ENCODE results near the gene LRRC40.

Gene LRRC40

GRCh38 chr1:70156529-70157120 lies 48.8 kb downstream of the LRRC40 start:
- FAIRE-seq (no peak), DNase-seq (ENCODE audit: insufficient read length) (no peak)
- TF ChIP-seq TAF1 (IDR thresholded peaks at IDR 0.05; ENCODE audit: borderline replicate concordance, low read depth, low read length) (no peak), POLR2AphosphoS5 (IDR thresholded peaks at IDR 0.05; ENCODE audit: low read depth, low read length) (no peak), POLR2A (IDR thresholded peaks at IDR 0.05; ENCODE audit: low read depth, low read length) (no peak)

DNA sequence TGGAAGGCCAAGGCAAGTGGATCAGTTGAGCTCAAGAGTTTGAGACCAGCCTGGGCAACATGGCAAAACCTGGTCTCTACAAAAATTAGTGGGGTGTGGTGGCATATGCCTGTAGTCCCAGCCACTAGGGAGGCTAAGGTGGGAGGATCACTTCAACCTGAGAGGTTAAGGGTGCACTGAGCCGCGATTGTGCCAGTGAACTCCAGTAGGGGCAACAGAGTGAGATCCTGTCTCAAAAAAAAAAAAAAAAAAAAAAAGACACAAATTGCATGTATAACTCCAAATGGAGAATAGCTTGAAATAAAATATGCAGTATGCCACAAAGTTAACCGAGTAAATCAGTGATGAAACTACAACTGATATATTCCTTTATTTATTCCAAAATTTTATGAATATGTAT lies 51.6 kb downstream of the LRRC40 start:
- DNase-seq (ENCODE audit: insufficient read length), result no peak
- TF ChIP-seq POLR2A (IDR thresholded peaks at IDR 0.05; ENCODE audit: low read depth, low read length) (no peak), TAF1 (IDR thresholded peaks at IDR 0.05; ENCODE audit: borderline replicate concordance, low read depth, low read length) (no peak), POLR2AphosphoS5 (IDR thresholded peaks at IDR 0.05; ENCODE audit: low read depth, low read length) (no peak)
- FAIRE-seq, result no peak

- TF ChIP-seq POLR2AphosphoS5 (IDR thresholded peaks at IDR 0.05; ENCODE audit: low read depth, low read length) (no peak), POLR2A (IDR thresholded peaks at IDR 0.05; ENCODE audit: low read depth, low read length) (no peak), TAF1 (IDR thresholded peaks at IDR 0.05; ENCODE audit: borderline replicate concordance, low read depth, low read length) (no peak)
- DNase-seq (ENCODE audit: insufficient read length) (no peak), FAIRE-seq (no peak)
Measured at GRCh38 chr1:70150444-70150843, 54.9 kb downstream of the LRRC40 start.

- DNase-seq (ENCODE audit: insufficient read length) (no peak), FAIRE-seq (no peak)
- TF ChIP-seq POLR2AphosphoS5 (IDR thresholded peaks at IDR 0.05; ENCODE audit: low read depth, low read length) (no peak), TAF1 (IDR thresholded peaks at IDR 0.05; ENCODE audit: borderline replicate concordance, low read depth, low read length) (no peak), POLR2A (IDR thresholded peaks at IDR 0.05; ENCODE audit: low read depth, low read length) (no peak)
Measured at GRCh38 chr1:70146488-70146887, 58.9 kb downstream of the LRRC40 start.

DNA sequence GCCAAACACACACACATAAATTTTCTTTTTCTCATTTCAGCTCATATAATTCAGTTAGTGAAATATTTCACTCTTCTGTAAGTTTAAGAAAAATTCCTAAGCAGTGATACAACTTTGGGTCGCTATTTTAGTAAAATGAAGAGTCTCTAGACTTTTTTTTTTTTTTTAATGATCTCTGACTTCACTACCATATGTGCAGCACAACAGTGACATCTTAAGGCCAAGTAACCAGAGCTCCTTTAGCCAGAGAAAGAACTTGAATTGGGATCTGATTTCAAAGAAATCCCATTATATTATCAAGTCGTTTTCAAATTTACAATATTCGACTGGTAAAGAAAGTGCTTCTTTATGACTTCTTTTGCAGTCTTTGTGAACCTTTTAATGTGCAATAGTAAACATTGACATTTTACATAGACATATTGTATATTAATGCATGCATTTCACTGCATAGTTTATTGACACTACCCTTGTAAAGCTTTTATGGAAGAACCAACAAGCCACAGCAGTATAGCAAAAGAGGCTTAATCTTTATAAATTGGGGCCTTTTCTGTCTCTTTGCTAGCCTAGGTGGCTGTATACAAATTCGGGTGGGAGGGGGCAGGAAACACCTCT lies 62.2 kb downstream of the LRRC40 start:
- TF ChIP-seq POLR2AphosphoS5 (IDR thresholded peaks at IDR 0.05; ENCODE audit: low read depth, low read length) (no peak), POLR2A (IDR thresholded peaks at IDR 0.05; ENCODE audit: low read depth, low read length) (no peak), TAF1 (IDR thresholded peaks at IDR 0.05; ENCODE audit: borderline replicate concordance, low read depth, low read length) (no peak)
- FAIRE-seq (no peak), DNase-seq (ENCODE audit: insufficient read length) (no peak)

DNA sequence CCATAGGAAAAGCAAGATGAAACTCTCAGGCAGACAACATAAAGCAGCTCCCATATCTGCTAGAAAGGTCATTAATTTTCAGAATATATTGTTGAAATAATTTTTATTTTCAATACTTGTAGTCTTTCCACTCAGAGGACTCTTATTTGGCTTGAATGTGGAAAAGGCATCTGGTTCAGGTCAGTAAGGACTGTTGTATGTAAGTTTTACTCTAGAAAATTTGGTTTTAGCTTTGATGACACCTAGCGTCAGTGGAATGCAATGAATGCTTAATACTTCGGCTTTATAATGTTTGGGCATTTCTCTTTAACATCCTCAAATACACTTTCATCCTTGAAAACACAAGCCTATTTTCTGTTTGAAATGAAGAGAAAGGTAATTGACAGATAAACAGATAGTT lies 63.3 kb downstream of the LRRC40 start:
- TF ChIP-seq POLR2A (IDR thresholded peaks at IDR 0.05; ENCODE audit: low read depth, low read length), result no peak
- TF ChIP-seq POLR2AphosphoS5 (IDR thresholded peaks at IDR 0.05; ENCODE audit: low read depth, low read length), result no peak
- no peak for TF ChIP-seq TAF1 (IDR thresholded peaks at IDR 0.05; ENCODE audit: borderline replicate concordance, low read depth, low read length)
- DNase-seq (ENCODE audit: insufficient read length) (no peak), FAIRE-seq (no peak)

GRCh38 chr1:70140894-70141293 lies 64.5 kb downstream of the LRRC40 start:
- FAIRE-seq (no peak), DNase-seq (ENCODE audit: insufficient read length) (no peak)
- TF ChIP-seq POLR2AphosphoS5 (IDR thresholded peaks at IDR 0.05; ENCODE audit: low read depth, low read length) (no peak), POLR2A (IDR thresholded peaks at IDR 0.05; ENCODE audit: low read depth, low read length) (no peak), TAF1 (IDR thresholded peaks at IDR 0.05; ENCODE audit: borderline replicate concordance, low read depth, low read length) (no peak)

DNA sequence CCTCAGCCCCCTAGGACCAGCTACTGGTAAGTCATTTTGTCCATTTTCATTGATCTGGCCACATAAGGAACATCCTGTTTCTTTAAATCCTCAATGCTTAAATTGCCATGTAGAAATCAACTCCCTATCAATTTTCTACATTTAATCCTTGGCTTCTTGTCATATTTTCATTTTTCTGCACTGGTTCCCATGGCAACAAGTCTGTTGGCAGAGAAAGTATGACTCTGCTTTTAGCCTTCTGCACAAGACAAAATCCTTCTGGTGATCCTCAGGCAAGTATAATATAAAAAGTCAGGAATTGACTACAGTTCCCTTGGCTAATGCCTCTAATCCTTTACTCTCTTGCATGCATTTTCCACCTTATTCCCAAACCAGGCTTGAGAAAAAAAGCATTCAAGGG lies 65.0 kb downstream of the LRRC40 start:
- TF ChIP-seq TAF1 (IDR thresholded peaks at IDR 0.05; ENCODE audit: borderline replicate concordance, low read depth, low read length) (no peak), POLR2AphosphoS5 (IDR thresholded peaks at IDR 0.05; ENCODE audit: low read depth, low read length) (no peak), POLR2A (IDR thresholded peaks at IDR 0.05; ENCODE audit: low read depth, low read length) (no peak)
- DNase-seq (ENCODE audit: insufficient read length), result no peak
- no peak for FAIRE-seq

DNA sequence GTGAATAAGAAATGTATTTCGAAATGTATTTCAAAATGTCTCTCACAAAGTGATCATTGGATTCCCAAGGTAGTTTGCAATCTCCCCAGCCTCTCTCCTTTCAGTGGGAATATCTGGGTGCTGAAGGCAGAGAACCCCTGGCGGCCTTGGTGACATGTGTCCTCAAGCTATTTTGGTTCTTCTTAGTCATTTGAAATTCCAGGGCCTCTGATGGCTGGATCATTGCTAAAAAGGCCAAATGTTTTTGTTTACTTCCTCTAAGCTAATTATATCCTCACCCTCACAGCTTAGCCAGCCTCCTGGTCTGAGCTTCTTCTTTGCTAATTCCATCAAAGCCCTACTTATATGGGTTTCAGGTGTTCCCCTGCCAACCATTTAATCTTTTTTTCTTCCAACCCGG lies 71.2 kb downstream of the LRRC40 start:
- TF ChIP-seq TAF1 (IDR thresholded peaks at IDR 0.05; ENCODE audit: borderline replicate concordance, low read depth, low read length) (no peak), POLR2A (IDR thresholded peaks at IDR 0.05; ENCODE audit: low read depth, low read length) (no peak), POLR2AphosphoS5 (IDR thresholded peaks at IDR 0.05; ENCODE audit: low read depth, low read length) (no peak)
- DNase-seq (ENCODE audit: insufficient read length), result no peak
- FAIRE-seq, result no peak

GRCh38 chr1:70117046-70117445 lies 88.3 kb downstream of the LRRC40 start:
- DNase-seq (ENCODE audit: insufficient read length) (no peak), FAIRE-seq (no peak)
- TF ChIP-seq POLR2AphosphoS5 (IDR thresholded peaks at IDR 0.05; ENCODE audit: low read depth, low read length), result no peak
- no peak for TF ChIP-seq POLR2A (IDR thresholded peaks at IDR 0.05; ENCODE audit: low read depth, low read length)
- TF ChIP-seq TAF1 (IDR thresholded peaks at IDR 0.05; ENCODE audit: borderline replicate concordance, low read depth, low read length), result no peak

GRCh38 chr1:70115315-70115714 lies 90.1 kb downstream of the LRRC40 start:
- FAIRE-seq (no peak), DNase-seq (ENCODE audit: insufficient read length) (no peak)
- TF ChIP-seq POLR2A (IDR thresholded peaks at IDR 0.05; ENCODE audit: low read depth, low read length) (no peak), TAF1 (IDR thresholded peaks at IDR 0.05; ENCODE audit: borderline replicate concordance, low read depth, low read length) (no peak), POLR2AphosphoS5 (IDR thresholded peaks at IDR 0.05; ENCODE audit: low read depth, low read length) (no peak)

DNA sequence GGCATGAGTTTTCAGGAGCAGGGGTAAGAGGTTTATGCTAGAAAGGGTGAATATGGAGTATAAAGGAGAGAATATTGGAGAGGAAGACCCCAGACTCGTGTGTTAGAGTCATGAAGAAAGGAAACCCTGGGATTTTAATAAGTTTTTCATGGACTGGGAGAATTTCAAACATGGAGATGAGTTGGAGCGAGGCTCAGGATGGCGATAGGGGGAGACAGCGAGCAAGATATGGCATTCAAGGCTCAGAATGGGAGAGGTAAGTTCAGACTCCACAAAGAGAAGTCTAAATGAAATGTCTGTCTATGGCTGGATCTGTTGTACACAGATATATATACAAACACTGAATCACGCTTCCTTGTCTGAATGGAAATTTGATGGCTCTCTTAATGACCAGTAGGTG lies 92.5 kb downstream of the LRRC40 start:
- TF ChIP-seq POLR2A (IDR thresholded peaks at IDR 0.05; ENCODE audit: low read depth, low read length) (no peak), TAF1 (IDR thresholded peaks at IDR 0.05; ENCODE audit: borderline replicate concordance, low read depth, low read length) (no peak), POLR2AphosphoS5 (IDR thresholded peaks at IDR 0.05; ENCODE audit: low read depth, low read length) (no peak)

More for the DNA sequence above, 92.5 kb downstream of the LRRC40 start:
- DNase-seq (ENCODE audit: insufficient read length) (no peak), FAIRE-seq (no peak)

All from GM12892 (cell line).